Keratinocyte (primary cell): ENCODE data around the gene PPP2R5C. TPM values are rescaled to one million over a fixed set of nuclear protein-coding genes. Genes with fewer than 3 reads are reported as not detected.

ENCODE experiments used
- DNase-seq: peaks from one replicate; pipeline ENCODE4 v3.0.0-alpha.2; 2011; ENCODE audit warnings: low read depth, missing footprints, low spot score
- FAIRE-seq: peaks from 2 replicates; lab custom pipeline; 2011; peaks lifted over from hg19 to GRCh38; lab: Jason Lieb, UNC
- H2AFZ ChIP-seq: 2 replicates; pipeline ENCODE4 v1.6.0; 2012; ENCODE audit warnings: low read length, control low read depth, inconsistent platforms; ENCODE audit not compliant: control insufficient read depth
- H3K27ac ChIP-seq: 2 replicates; pipeline ENCODE4 v1.5.1; 2011; ENCODE audit warnings: low read length; ENCODE audit not compliant: control insufficient read depth, insufficient read depth
- H3K27me3 ChIP-seq: 3 replicates; pipeline ENCODE4 v1.6.0; 2011; ENCODE audit warnings: low read length; ENCODE audit not compliant: control insufficient read depth, insufficient read depth; ENCODE audit errors: extremely low read depth
- H3K36me3 ChIP-seq, 2 experiments: 2 replicates in 1 of 2; 3 replicates in 1 of 2; pipeline ENCODE4 v1.5.1; 2011; ENCODE audit warnings: low read length in 2 of 2, mild to moderate bottlenecking in 1 of 2; ENCODE audit not compliant: control insufficient read depth in 2 of 2, insufficient read depth in 2 of 2; ENCODE audit errors: extremely low read depth in 1 of 2
- H3K4me1 ChIP-seq: 3 replicates; pipeline ENCODE4 v1.5.1; 2011; ENCODE audit warnings: low read length; ENCODE audit not compliant: control insufficient read depth, insufficient read depth; ENCODE audit errors: extremely low read depth
- H3K4me2 ChIP-seq: 3 replicates; pipeline ENCODE4 v1.6.0; 2011; ENCODE audit warnings: low read depth, low read length; ENCODE audit not compliant: control insufficient read depth, insufficient read depth; ENCODE audit errors: extremely low read depth
- H3K4me3 ChIP-seq, 3 experiments: fragments of 200-600 bp in 1 of 3; sonication (generic) in 1 of 3; 2 replicates in 2 of 3; 3 replicates in 1 of 3; pipeline ENCODE4 v1.5.1; 2011 to 2016; ENCODE audit warnings: low read length in 3 of 3, mild to moderate bottlenecking in 3 of 3, control low read depth in 2 of 3, inconsistent platforms in 1 of 3, low read depth in 1 of 3, mixed read lengths in 1 of 3, mixed run types in 1 of 3, moderate library complexity in 1 of 3; ENCODE audit not compliant: control insufficient read depth in 2 of 3, insufficient read depth in 2 of 3; ENCODE audit errors: extremely low read depth in 1 of 3
- H3K79me2 ChIP-seq: 2 replicates; pipeline ENCODE4 v1.6.0; 2012; ENCODE audit warnings: low read length; ENCODE audit not compliant: control insufficient read depth, insufficient read depth
- H3K9ac ChIP-seq: 3 replicates; pipeline ENCODE4 v1.6.0; 2011; ENCODE audit warnings: low read length; ENCODE audit not compliant: control insufficient read depth, insufficient read depth; ENCODE audit errors: extremely low read depth
- H3K9me1 ChIP-seq: 3 replicates; pipeline ENCODE4 v1.6.0; 2011; ENCODE audit warnings: low read length; ENCODE audit not compliant: control insufficient read depth, insufficient read depth; ENCODE audit errors: extremely low read depth
- H3K9me3 ChIP-seq: 2 replicates; pipeline ENCODE4 v1.5.1; 2012; ENCODE audit warnings: low read depth, low read length; ENCODE audit not compliant: control insufficient read depth
- H4K20me1 ChIP-seq: 3 replicates; pipeline ENCODE4 v1.6.0; 2011; ENCODE audit warnings: low read length; ENCODE audit not compliant: control insufficient read depth, insufficient read depth; ENCODE audit errors: extremely low read depth
- CTCF ChIP-seq, 3 experiments: IDR thresholded peaks in 1 of 3; conservative IDR thresholded peaks in 1 of 3; optimal IDR thresholded peaks in 1 of 3; 2 replicates in 2 of 3; 3 replicates in 1 of 3; pipeline versions ENCODE3 to v1.5.1; 2011; ENCODE audit warnings: low read length in 3 of 3, mild to moderate bottlenecking in 3 of 3, moderate library complexity in 2 of 3, control low read depth in 1 of 3, inconsistent platforms in 1 of 3; ENCODE audit not compliant: insufficient read depth in 2 of 3; ENCODE audit errors: extremely low read depth in 1 of 3
- EZH2 ChIP-seq: IDR thresholded peaks from one replicate; pipeline ENCODE4 v1.6.1; 2012; ENCODE audit warnings: inconsistent platforms, mild to moderate bottlenecking, low read length, moderate library complexity
- dilution Hi-C: fragments of 300-500 bp; cut with MboI; formaldehyde crosslinking; loops from one replicate; pipeline ENCODE4 v1.7.0; 2020; ENCODE audit warnings: low sequenced_read_pairs; ENCODE audit not compliant: extremely low pct_ligation_motif_present
- polyA plus RNA-seq, 5 experiments: library from polyadenylated mRNA; depleted of rRNA in 3 of 5; stranded (reverse) in 3 of 5; stranded (forward) in 1 of 5; unstranded in 1 of 5; fragments of >200 nt; gene quantifications; 1 replicate in 1 of 5; 2 replicates in 3 of 5; 3 replicates in 1 of 5; pipeline versions ENCODE4 v1.2.1 to v1.2.3, GENCODE V29; 2011 to 2012; ENCODE audit warnings: missing spikeins in 2 of 5, low read depth in 1 of 5, low replicate concordance in 1 of 5

Gene PPP2R5C
- polyA plus RNA-seq, 1 donor (not counting 4 experiments of a cell fraction or from before 2014, with no cell fraction given) = 105 TPM

GRCh38 chr14:101884934-101885576 lies 123.5 kb downstream of the PPP2R5C start:
- Histone ChIP-seq H3K4me3 (no peak overlapping the region), H3K9me3 (no peaks in the 10 kb centered on the region), H4K20me1 (no peaks in the 10 kb centered on the region), H3K27ac (no peak overlapping the region), H3K4me2 (no peak overlapping the region), H3K9ac (no peak overlapping the region), H3K27me3 (no peaks in the 10 kb centered on the region), H2AFZ (no peak overlapping the region), H3K9me1 (no peaks in the 10 kb centered on the region), H3K36me3 (peaks cover 19 to 33% of the 10 kb centered on the region in 2 experiments), H3K79me2 (peaks cover 7% of the 10 kb centered on the region), H3K4me1 (no peaks in the 10 kb centered on the region)
- no peak for FAIRE-seq
- no peak for TF ChIP-seq CTCF (optimal IDR thresholded peaks at IDR 0.05 in 1 of 3, IDR thresholded peaks at IDR 0.05 in 1 of 3, conservative IDR thresholded peaks at IDR 0.05 in 1 of 3; ENCODE audit: extremely low read depth in 1 of 3, insufficient read depth in 2 of 3, low read length in 3 of 3)
- TF ChIP-seq EZH2 = no peak
- no peak for DNase-seq
- dilution Hi-C loops = no loop called here

- H3K4me3 ChIP-seq = no peak overlapping the region
- no peak overlapping the region for H3K9ac ChIP-seq
- dilution Hi-C loops = no loop called here
- H3K27ac ChIP-seq = no peak overlapping the region
- no peak for TF ChIP-seq EZH2
- TF ChIP-seq CTCF (optimal IDR thresholded peaks at IDR 0.05 in 1 of 3, IDR thresholded peaks at IDR 0.05 in 1 of 3, conservative IDR thresholded peaks at IDR 0.05 in 1 of 3; ENCODE audit: extremely low read depth in 1 of 3, insufficient read depth in 2 of 3, low read length in 3 of 3) = no peak
- no peaks in the 10 kb centered on the region for H4K20me1 ChIP-seq
- DNase-seq (no peak), FAIRE-seq (no peak)
- H3K9me1 ChIP-seq = no peaks in the 10 kb centered on the region
- no peaks in the 10 kb centered on the region for H3K4me1 ChIP-seq
- no peak overlapping the region for H3K4me2 ChIP-seq
- no peak overlapping the region for H2AFZ ChIP-seq
- peaks cover 19 to 33% of the 10 kb centered on the region in 2 experiments for H3K36me3 ChIP-seq
- H3K79me2 ChIP-seq = no peaks in the 10 kb centered on the region
- H3K9me3 ChIP-seq = no peaks in the 10 kb centered on the region
- no peaks in the 10 kb centered on the region for H3K27me3 ChIP-seq
These were observed 125.7 kb downstream of the PPP2R5C start for GRCh38 chr14:101887219-101887618.
